GM12801 (cell line): ENCODE data around the gene ARID5A.

ENCODE experiments used
- CTCF ChIP-seq: IDR thresholded peaks from one replicate; pipeline ENCODE4 v1.5.1; 2011; ENCODE audit warnings: control low read depth; ENCODE audit not compliant: insufficient read length; ENCODE audit errors: extremely low read depth

The ARID5A gene

GRCh38 chr2:96536445-96537065, at the start of gene ARID5A:
Gene ARID5A, plus strand, starts transcription at chr2:96536752. Its CDS starts 75 bp downstream, at chr2:96536827.
- TF ChIP-seq CTCF, result no peak

DNA sequence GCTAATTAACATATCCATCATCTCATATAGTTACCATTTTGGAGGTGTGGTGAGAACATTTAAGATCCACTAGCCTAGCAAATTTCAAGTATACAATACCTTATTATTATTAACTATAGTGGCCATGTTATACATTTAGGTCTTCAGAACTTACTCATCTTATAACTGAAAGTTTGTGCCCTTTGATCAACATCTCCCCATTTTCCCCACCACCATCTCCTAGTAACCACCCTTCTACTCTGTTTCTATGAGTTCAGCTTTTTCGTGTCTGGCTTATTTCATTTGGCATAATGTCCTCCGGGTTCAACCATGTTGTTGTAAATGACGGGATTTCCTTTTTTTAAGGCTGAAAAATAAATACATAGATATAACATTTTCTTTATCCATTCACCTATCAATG, 47.3 kb upstream of the ARID5A start:
- TF ChIP-seq CTCF, result no peak

DNA sequence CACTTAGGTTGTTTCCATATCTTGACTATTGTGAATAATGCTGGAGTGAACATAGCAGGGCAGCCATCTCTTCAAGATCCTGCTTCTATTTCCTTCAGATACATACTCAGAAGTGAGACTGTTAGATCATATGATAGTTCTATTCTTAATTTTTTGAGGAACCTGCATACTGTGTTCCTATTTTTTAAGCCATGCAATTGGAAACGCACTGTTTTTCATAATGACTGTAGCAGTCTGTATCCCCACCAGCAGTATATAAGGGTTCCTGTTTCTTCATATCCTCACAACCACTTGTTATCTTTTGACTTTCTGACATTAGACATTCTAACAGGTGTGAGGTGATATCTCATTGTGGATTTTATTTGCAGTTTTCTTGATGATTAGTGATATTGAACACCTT, 46.9 kb upstream of the ARID5A start:
- TF ChIP-seq CTCF, result no peak

DNA sequence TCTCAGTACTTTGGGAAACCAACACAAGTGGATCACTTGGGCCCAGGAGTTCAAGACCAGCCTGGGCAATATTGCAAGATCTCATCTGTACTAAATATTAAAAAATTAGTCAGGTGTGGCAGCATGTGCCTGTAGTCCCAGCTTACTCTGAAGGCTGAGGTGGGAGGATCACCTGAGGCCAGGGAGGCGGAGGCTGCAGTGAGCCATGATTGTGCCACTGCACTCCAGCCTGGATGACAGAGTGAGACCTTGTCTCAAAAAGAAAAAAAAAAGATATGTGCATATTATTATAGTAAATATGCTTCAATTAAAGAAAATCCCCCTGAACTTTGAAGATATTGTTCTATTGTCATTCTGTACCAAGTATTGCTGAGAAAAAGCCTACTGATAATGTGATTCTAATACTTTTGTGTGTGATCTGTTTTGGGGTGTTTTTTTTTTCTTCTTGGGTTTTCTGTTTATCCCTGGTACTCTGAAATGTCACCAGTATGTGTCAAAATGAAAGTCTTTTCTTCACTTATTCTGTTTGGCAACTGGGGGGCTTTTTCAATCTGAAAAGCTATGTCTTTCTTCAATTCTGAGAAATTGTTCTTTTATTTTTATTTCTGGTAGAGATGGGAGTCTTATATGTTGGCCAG, 44.6 kb upstream of the ARID5A start:
- no peak for TF ChIP-seq CTCF

- TF ChIP-seq CTCF, result no peak
Measured at GRCh38 chr2:96493072-96493471, 43.5 kb upstream of the ARID5A start.

GRCh38 chr2:96494188-96494587, 42.4 kb upstream of the ARID5A start:
- TF ChIP-seq CTCF, result no peak

- no peak for TF ChIP-seq CTCF
Measured at GRCh38 chr2:96495982-96496629, 40.4 kb upstream of the ARID5A start.
